ENCODE results near the gene TBCD.

GRCh38 chr17:82961366-82962162, 209.7 kb downstream of the TBCD start:
- no peak for TF ChIP-seq EZH2 (IDR thresholded peaks at IDR 0.05; ENCODE audit: borderline replicate concordance, low read depth, low read length)
- TF ChIP-seq SRSF9 (IDR thresholded peaks at IDR 0.05; ENCODE audit: borderline replicate concordance, low read depth, low read length) = no peak
- TF ChIP-seq CTCF (IDR thresholded peaks at IDR 0.05 in 2 of 3, conservative IDR thresholded peaks at IDR 0.05 in 1 of 3; ENCODE audit: insufficient read depth in 2 of 3, low read depth in 1 of 3, low read length in 3 of 3) = no peak
- TF ChIP-seq ZBTB26 (CRISPR knock-in tag; IDR thresholded peaks at IDR 0.05) = no peak
- TF ChIP-seq USF2 (CRISPR knock-in tag; IDR thresholded peaks at IDR 0.05) = no peak
- no peak for TF ChIP-seq NR2F6 (CRISPR knock-in tag; IDR thresholded peaks at IDR 0.05)
- no peak for TF ChIP-seq MEIS2 (IDR thresholded peaks at IDR 0.05; ENCODE audit: partially characterized antibody)
- no peak for TF ChIP-seq CBX2 (IDR thresholded peaks at IDR 0.05; ENCODE audit: insufficient read depth, low read length, poor library complexity, severe bottlenecking)
- TF ChIP-seq PML (IDR thresholded peaks at IDR 0.05; ENCODE audit: low read length) = no peak
- TF ChIP-seq ELK1 (CRISPR knock-in tag; IDR thresholded peaks at IDR 0.05) = no peak
- no peak for TF ChIP-seq TAF15 (IDR thresholded peaks at IDR 0.05; ENCODE audit: low read depth, low read length)
- TF ChIP-seq SNAPC5 (CRISPR knock-in tag; IDR thresholded peaks at IDR 0.05) = no peak
- no peak for TF ChIP-seq LCOR (CRISPR knock-in tag; IDR thresholded peaks at IDR 0.05)
- TF ChIP-seq TCF15 (CRISPR knock-in tag; IDR thresholded peaks at IDR 0.05) = no peak
